ENCODE results near the gene RPS21.

Gene RPS21

GRCh38 chr20:62363920-62364851, 22.7 kb upstream of the RPS21 start:
- ChIA-PET POLR2A (ENCODE audit: low non-redundant PET) (interaction anchor here (0.8 to 6.7 kb wide), 7 partner anchors 8 to 58 kb away, joined by 3 to 67 read pairs (median 16); partner anchors contain the start of gene RPS21), CTCF (interaction anchor here (0.6 to 11.3 kb wide), 14 partner anchors 9 to 356 kb away, joined by 3 to 173 read pairs (median 6); partner anchors contain the start of gene ADRM1)
- TF ChIP-seq, protein P1, sequence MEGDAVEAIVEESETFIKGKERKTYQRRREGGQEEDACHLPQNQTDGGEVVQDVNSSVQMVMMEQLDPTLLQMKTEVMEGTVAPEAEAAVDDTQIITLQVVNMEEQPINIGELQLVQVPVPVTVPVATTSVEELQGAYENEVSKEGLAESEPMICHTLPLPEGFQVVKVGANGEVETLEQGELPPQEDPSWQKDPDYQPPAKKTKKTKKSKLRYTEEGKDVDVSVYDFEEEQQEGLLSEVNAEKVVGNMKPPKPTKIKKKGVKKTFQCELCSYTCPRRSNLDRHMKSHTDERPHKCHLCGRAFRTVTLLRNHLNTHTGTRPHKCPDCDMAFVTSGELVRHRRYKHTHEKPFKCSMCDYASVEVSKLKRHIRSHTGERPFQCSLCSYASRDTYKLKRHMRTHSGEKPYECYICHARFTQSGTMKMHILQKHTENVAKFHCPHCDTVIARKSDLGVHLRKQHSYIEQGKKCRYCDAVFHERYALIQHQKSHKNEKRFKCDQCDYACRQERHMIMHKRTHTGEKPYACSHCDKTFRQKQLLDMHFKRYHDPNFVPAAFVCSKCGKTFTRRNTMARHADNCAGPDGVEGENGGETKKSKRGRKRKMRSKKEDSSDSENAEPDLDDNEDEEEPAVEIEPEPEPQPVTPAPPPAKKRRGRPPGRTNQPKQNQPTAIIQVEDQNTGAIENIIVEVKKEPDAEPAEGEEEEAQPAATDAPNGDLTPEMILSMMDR (conservative IDR thresholded peaks at IDR 0.05; ENCODE audit: low read depth): no peak

GRCh38 chr20:62364911-62365736, 21.8 kb upstream of the RPS21 start:
- ChIA-PET POLR2A (ENCODE audit: low non-redundant PET) (interaction anchor here (0.9 to 6.7 kb wide), 7 partner anchors 9 to 63 kb away, joined by 3 to 67 read pairs (median 16); no protein-coding TSS in a partner anchor), CTCF (interaction anchor here (0.6 to 11.3 kb wide), 17 partner anchors 8 to 355 kb away, joined by 3 to 173 read pairs (median 5); partner anchors contain the start of gene ADRM1)
- peak overlapping the region; percentile 100 for H3K27ac ChIP-seq
- no peak for DNase-seq (ENCODE audit: low spot score)
- TF ChIP-seq, protein P1 (conservative IDR thresholded peaks at IDR 0.05; ENCODE audit: low read depth): no peak

More at GRCh38 chr20:62363920-62364851, 22.7 kb upstream of the RPS21 start:
- peak overlapping the region; percentile 100 for H3K27ac ChIP-seq
- DNase-seq (ENCODE audit: low spot score): no peak

DNA sequence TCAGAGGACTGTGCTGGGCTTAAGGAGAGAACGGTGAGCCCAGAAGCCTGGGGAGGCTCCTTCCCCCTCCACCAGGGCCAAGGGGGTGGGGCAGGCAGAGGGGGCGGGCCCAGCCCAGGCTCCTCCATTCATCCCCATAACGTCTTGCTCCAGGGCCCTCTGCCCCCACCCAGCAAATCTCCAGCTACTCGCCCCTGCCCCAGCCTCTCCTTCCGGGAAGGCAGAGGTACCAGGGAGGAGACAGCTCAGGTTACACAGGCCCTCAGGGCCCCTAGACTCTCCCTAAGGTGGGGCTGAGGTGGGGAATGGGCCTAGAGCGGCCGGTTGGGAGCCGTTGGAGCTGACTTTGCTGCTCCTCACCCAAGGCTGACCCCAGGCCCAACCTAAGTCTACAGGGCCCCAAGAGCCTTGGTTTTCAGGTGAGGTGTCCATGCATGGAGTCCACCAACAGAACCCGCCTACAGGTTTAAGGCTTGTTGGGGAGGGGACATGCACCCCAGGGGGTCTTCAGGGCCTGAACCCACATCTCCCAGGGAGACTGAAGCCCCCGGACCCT, 21.0 kb upstream of the RPS21 start:
- TF ChIP-seq, protein P1 (conservative IDR thresholded peaks at IDR 0.05; ENCODE audit: low read depth): no peak
- CTCF ChIA-PET: interaction anchor here (0.7 to 11.3 kb wide), 9 partner anchors 9 to 64 kb away, joined by 3 to 173 read pairs (median 5); no protein-coding TSS in a partner anchor
- peak; percentile 97 for DNase-seq (ENCODE audit: low spot score)
- H3K27ac ChIP-seq: peak overlapping the region; percentile 100
- POLR2A ChIA-PET (ENCODE audit: low non-redundant PET): interaction anchor here (0.9 to 6.7 kb wide), 7 partner anchors 10 to 64 kb away, joined by 3 to 67 read pairs (median 16); no protein-coding TSS in a partner anchor

DNA sequence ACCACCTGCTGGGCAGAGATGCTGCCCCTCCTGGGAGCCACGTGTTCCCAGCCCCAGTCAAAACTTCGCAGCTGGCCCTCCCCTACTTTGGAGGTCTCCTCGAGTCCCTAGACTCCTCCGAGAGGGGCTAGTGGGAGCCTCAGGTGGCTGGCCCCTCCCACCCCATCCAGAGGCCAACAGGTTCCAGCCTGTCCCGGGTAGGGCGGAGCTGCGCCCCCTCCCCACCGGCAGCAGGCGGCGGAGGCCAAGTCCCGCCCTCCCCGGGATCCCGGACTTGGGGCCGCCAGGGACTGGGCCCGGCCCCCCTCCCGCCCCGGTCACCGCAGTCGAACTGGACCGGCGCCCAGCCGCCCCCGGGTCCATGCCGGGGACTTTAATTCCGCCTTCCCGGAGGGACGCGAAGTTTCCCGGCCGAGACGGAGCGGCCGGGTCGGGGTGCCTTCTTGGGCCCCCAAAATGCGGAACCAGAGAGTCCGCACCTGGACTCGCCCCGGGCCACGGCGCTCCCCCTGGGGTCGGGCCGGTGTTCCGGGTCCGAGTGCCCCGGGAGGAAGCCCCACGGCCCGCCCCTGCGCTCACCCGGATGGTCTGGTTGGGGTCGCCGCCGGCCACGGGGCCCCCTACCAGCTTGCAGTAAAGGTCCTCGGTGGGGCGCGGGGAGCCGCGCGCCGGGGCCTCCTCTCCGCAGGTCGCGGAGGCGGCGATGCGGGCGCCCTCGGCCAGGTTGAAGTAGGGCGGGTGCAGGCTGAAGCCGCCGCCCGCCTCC, 20.4 kb upstream of the RPS21 start:
- POLR2A ChIA-PET (ENCODE audit: low non-redundant PET): interaction anchor here (0.9 to 6.7 kb wide), 7 partner anchors 10 to 64 kb away, joined by 3 to 67 read pairs (median 16); no protein-coding TSS in a partner anchor
- DNase-seq (ENCODE audit: low spot score): peak; percentile 72
- TF ChIP-seq, protein P1 (conservative IDR thresholded peaks at IDR 0.05; ENCODE audit: low read depth): no peak
- CTCF ChIA-PET: interaction anchor here (0.6 to 11.3 kb wide), 10 partner anchors 9 to 572 kb away, joined by 3 to 173 read pairs (median 5); no protein-coding TSS in a partner anchor
- peak overlapping the region; percentile 100 for H3K27ac ChIP-seq

DNA sequence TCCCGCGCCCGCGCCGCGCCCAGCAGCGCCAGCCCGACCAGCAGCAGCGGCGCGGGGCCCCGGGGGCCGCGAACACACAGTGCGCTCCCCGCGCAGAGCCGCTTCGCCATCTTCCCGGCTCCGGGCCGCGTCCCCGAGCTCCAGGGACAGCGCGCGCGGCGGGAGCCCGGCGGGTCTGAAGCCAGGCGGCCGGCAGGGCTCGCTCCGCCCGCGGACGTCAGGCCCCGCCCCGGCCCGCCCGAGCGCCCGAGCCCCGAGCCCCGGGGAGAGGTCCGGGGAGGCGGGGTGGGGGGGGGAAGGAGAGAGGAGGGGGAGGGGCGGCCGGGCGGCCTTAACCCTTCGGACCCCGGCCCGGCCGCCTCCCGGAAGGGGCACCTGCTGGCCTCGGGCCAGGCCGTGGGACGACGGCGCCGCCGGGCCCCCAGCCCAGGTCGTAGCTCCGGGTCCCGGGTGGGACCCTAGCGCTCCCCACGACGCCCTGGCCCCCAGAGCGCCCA, 19.7 kb upstream of the RPS21 start, which contains the start of gene LAMA5:
Gene LAMA5 (minus strand): TSS at position 177 of the 497 bp plus-strand sequence. CDS start 67 bp downstream, at position 110.
- peak within 1 kb of the TSS; percentile 100 for H3K27ac ChIP-seq
- ChIA-PET CTCF (interaction anchor here (0.6 to 11.3 kb wide), 5 partner anchors 15 to 571 kb away, joined by 4 to 173 read pairs (median 6); no protein-coding TSS in a partner anchor), POLR2A (ENCODE audit: low non-redundant PET) (interaction anchor here (0.7 to 6.7 kb wide), 5 partner anchors 10 to 61 kb away, joined by 3 to 67 read pairs (median 22); partner anchors contain the start of gene RPS21)
- TF ChIP-seq, protein P1 (conservative IDR thresholded peaks at IDR 0.05; ENCODE audit: low read depth): no peak
- DNase-seq (ENCODE audit: low spot score): peak; percentile 78
